Measurements from ENCODE around the gene CINP. TPM values are rescaled to one million over a fixed set of nuclear protein-coding genes. Genes with fewer than 3 reads are reported as not detected.

The CINP gene
- total RNA-seq, 1 experiment from 2014 or later: 38.3 TPM

GRCh38 chr14:102320033-102320660, 42.5 kb downstream of the CINP start:
- intact Hi-C loops (cut with micrococcal nuclease; ENCODE audit: unreplicated experiment): no loop called here
- CTCF ChIA-PET: no interaction called here
- Mint-ChIP-seq H3K36me3 (ENCODE audit: insufficient read depth, unreplicated experiment) (peaks cover 41% of the 10 kb centered on the region), H3K27ac (ENCODE audit: unreplicated experiment) (peak overlapping the region; percentile 83), H3K4me3 (ENCODE audit: low read depth, unreplicated experiment) (peak overlapping the region; percentile 74), H3K27me3 (ENCODE audit: unreplicated experiment) (no peaks in the 10 kb centered on the region), H3K9me3 (ENCODE audit: low read depth, unreplicated experiment) (no peaks in the 10 kb centered on the region), H3K4me1 (ENCODE audit: low read depth, unreplicated experiment) (peaks cover 33% of the 10 kb centered on the region)
- TF ChIP-seq, protein P1, sequence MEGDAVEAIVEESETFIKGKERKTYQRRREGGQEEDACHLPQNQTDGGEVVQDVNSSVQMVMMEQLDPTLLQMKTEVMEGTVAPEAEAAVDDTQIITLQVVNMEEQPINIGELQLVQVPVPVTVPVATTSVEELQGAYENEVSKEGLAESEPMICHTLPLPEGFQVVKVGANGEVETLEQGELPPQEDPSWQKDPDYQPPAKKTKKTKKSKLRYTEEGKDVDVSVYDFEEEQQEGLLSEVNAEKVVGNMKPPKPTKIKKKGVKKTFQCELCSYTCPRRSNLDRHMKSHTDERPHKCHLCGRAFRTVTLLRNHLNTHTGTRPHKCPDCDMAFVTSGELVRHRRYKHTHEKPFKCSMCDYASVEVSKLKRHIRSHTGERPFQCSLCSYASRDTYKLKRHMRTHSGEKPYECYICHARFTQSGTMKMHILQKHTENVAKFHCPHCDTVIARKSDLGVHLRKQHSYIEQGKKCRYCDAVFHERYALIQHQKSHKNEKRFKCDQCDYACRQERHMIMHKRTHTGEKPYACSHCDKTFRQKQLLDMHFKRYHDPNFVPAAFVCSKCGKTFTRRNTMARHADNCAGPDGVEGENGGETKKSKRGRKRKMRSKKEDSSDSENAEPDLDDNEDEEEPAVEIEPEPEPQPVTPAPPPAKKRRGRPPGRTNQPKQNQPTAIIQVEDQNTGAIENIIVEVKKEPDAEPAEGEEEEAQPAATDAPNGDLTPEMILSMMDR (IDR thresholded peaks at IDR 0.05; ENCODE audit: unreplicated experiment): no peak
- peak; percentile 23 for DNase-seq
- BruUV-seq (replicated peaks): no TSS peak

DNA sequence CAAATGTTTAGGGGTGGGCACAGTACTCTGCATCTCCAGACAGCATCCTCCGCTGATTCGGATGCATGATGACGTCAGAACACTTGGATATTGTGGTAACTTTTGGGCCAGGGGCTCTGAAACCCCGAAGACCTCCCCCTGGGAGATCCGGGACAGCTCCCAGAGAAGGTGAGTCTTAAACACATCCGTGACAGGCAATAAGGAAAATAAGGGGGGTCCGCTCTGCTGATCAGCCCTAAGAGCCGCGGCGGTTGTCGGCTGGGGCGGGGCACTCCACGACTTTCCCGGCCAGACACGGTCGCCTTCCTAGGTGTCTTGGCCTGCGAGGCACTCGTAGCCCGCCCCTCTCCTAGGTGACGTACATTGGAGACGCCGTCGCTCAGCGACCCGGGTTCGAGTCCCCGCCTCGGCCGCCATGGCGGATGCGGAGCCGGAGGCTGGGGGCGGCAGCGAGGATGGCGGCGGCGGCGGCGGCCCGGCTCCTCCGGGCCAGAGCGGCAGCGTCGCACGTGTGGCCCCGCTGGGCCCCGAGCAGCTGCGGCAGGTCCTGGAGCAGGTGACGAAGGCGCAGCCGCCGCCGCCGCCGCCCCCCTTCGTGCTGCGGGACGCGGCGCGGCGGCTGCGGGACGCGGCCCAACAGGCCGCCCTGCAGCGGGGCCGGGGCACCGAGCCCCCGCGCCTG, 43.2 kb downstream of the CINP start, which contains the start of gene ZNF839:
TSS of gene ZNF839 (plus strand) at position 396 of the 682 bp plus-strand sequence. CDS start at position 416, 20 bp downstream.
- intact Hi-C loops (cut with micrococcal nuclease; ENCODE audit: unreplicated experiment): loop anchor here (5.0 kb wide), 1 partner anchor 42 kb away; no protein-coding TSS in a partner anchor
- BruUV-seq (replicated peaks): no TSS peak
- peaks cover 40% of the 10 kb centered on the region for H3K4me1 Mint-ChIP-seq (ENCODE audit: low read depth, unreplicated experiment)

DNA sequence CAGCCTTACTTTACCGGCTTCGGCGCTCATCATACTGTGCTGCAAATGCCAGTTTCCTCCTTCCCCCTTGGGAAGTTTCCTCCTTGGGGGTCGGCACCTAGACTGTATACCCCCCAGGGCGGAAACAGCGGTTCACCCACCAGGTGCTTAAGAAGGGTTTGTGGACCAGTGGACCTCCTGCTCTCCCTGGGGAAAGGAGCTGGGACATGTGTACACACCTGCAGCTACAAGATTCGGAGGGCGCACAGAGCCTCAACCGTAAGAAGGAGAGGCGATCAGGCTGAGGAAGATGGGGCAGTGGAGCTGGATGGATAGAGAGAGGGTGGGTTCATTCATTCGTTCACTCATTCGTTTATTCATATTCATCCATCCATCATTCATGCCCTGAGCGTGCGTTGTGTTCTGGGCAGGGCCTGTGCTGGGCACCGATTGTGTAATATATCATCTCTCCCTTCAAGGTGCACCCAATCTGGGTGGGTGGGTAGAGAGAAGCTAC, 43.9 kb downstream of the CINP start:
- Mint-ChIP-seq H3K27me3 (ENCODE audit: unreplicated experiment) (no peaks in the 10 kb centered on the region), H3K4me1 (ENCODE audit: low read depth, unreplicated experiment) (peaks cover 46% of the 10 kb centered on the region), H3K9me3 (ENCODE audit: low read depth, unreplicated experiment) (no peaks in the 10 kb centered on the region), H3K4me3 (ENCODE audit: low read depth, unreplicated experiment) (peak overlapping the region; percentile 74), H3K27ac (ENCODE audit: unreplicated experiment) (peak overlapping the region; percentile 83), H3K36me3 (ENCODE audit: insufficient read depth, unreplicated experiment) (peaks cover 48% of the 10 kb centered on the region)
- no peak for DNase-seq
- CTCF ChIA-PET: interaction anchor here (0.8 kb wide), 1 partner anchor 200 kb away, joined by 5 read pairs; no protein-coding TSS in a partner anchor
- intact Hi-C loops (cut with micrococcal nuclease; ENCODE audit: unreplicated experiment): loop anchor here (5.0 kb wide), 1 partner anchor 42 kb away; no protein-coding TSS in a partner anchor
- TF ChIP-seq, protein P1 (IDR thresholded peaks at IDR 0.05; ENCODE audit: unreplicated experiment): no peak
- no TSS peak for BruUV-seq (replicated peaks)

More for the DNA sequence above, 43.2 kb downstream of the CINP start, which contains the start of gene ZNF839:
- H3K27ac Mint-ChIP-seq (ENCODE audit: unreplicated experiment): peak within 1 kb of the TSS; percentile 83
- peaks cover 41% of the 10 kb centered on the region for H3K36me3 Mint-ChIP-seq (ENCODE audit: insufficient read depth, unreplicated experiment)
- no peaks in the 10 kb centered on the region for H3K27me3 Mint-ChIP-seq (ENCODE audit: unreplicated experiment)
- DNase-seq: peak; percentile 95
- H3K9me3 Mint-ChIP-seq (ENCODE audit: low read depth, unreplicated experiment): no peaks in the 10 kb centered on the region
- TF ChIP-seq, protein P1 (IDR thresholded peaks at IDR 0.05; ENCODE audit: unreplicated experiment): no peak
- H3K4me3 Mint-ChIP-seq (ENCODE audit: low read depth, unreplicated experiment): peak within 1 kb of the TSS; percentile 74
- CTCF ChIA-PET: interaction anchor here (0.8 kb wide), 1 partner anchor 201 kb away, joined by 5 read pairs; no protein-coding TSS in a partner anchor

GRCh38 chr14:102317564-102318248, 45.0 kb downstream of the CINP start:
- H3K4me3 Mint-ChIP-seq (ENCODE audit: low read depth, unreplicated experiment): peak overlapping the region; percentile 74
- H3K36me3 Mint-ChIP-seq (ENCODE audit: insufficient read depth, unreplicated experiment): peaks cover 49% of the 10 kb centered on the region
- H3K27me3 Mint-ChIP-seq (ENCODE audit: unreplicated experiment): no peaks in the 10 kb centered on the region
- peak overlapping the region; percentile 98 for H3K27ac Mint-ChIP-seq (ENCODE audit: unreplicated experiment)
- CTCF ChIA-PET: interaction anchor here (1.0 to 1.9 kb wide), 6 partner anchors 9 to 477 kb away, joined by 4 to 9 read pairs (median 4); partner anchors contain the start of gene MOK
- BruUV-seq (replicated peaks): no TSS peak
- no peak for DNase-seq
- H3K9me3 Mint-ChIP-seq (ENCODE audit: low read depth, unreplicated experiment): no peaks in the 10 kb centered on the region
- H3K4me1 Mint-ChIP-seq (ENCODE audit: low read depth, unreplicated experiment): peaks cover 49% of the 10 kb centered on the region
- TF ChIP-seq, protein P1 (IDR thresholded peaks at IDR 0.05; ENCODE audit: unreplicated experiment): no peak
- intact Hi-C loops (cut with micrococcal nuclease; ENCODE audit: unreplicated experiment): loop anchor here (5.0 kb wide), 1 partner anchor 40 kb away; no protein-coding TSS in a partner anchor
